CD14-positive monocyte (primary cell): ENCODE results near the gene PLAGL2. TPM values are rescaled to one million over a fixed set of nuclear protein-coding genes. Genes with fewer than 3 reads are reported as not detected.

Experiments used
- DNase-seq, 3 donors: peaks; one replicate each; pipeline ENCODE4 v3.0.0-alpha.2; 2011 to 2022
- H2AFZ ChIP-seq: 2 replicates; pipeline ENCODE4 v1.6.0; 2012; ENCODE audit warnings: mild to moderate bottlenecking, low read depth, low read length, inconsistent platforms; ENCODE audit not compliant: insufficient read depth, poor library complexity, severe bottlenecking
- H3K27ac ChIP-seq, 2 donors: 1 replicate in 1 of 2; 2 replicates in 1 of 2; pipeline ENCODE4 v1.5.1; 2012 to 2013; ENCODE audit warnings: low read length in 2 of 2, control low read depth in 1 of 2, inconsistent platforms in 1 of 2, low read depth in 1 of 2, mild to moderate bottlenecking in 1 of 2
- H3K27me3 ChIP-seq, 2 donors: one replicate each; pipeline versions ENCODE4 v1.6.0 to v1.6.1; 2011 to 2013; ENCODE audit warnings: low read length in 2 of 2; ENCODE audit not compliant: control insufficient read depth in 2 of 2, insufficient read depth in 2 of 2
- H3K36me3 ChIP-seq, 2 donors: replicated peaks in 1 of 2; 1 replicate in 1 of 2; 2 replicates in 1 of 2; pipeline versions ENCODE4 v1.5.1 to v1.6.1; 2012 to 2013; ENCODE audit warnings: low read length in 2 of 2, control low read depth in 1 of 2, inconsistent platforms in 1 of 2, mild to moderate bottlenecking in 1 of 2; ENCODE audit not compliant: insufficient read depth in 2 of 2, control insufficient read depth in 1 of 2
- H3K4me1 ChIP-seq, 2 donors: 1 replicate in 1 of 2; 2 replicates in 1 of 2; pipeline versions ENCODE4 v1.5.1 to v1.6.1; 2012 to 2013; ENCODE audit warnings: low read length in 2 of 2, control low read depth in 1 of 2, inconsistent platforms in 1 of 2, mild to moderate bottlenecking in 1 of 2, moderate library complexity in 1 of 2; ENCODE audit not compliant: insufficient read depth in 2 of 2, control insufficient read depth in 1 of 2
- H3K4me2 ChIP-seq: replicated peaks from 2 replicates; pipeline ENCODE3; 2012; ENCODE audit warnings: low read length, moderate library complexity, mild to moderate bottlenecking; ENCODE audit not compliant: poor library complexity, severe bottlenecking; ENCODE audit errors: extremely low read depth
- H3K4me3 ChIP-seq, 3 experiments: fragments of 200-600 bp in 1 of 3; sonication (generic) in 1 of 3; replicated peaks in 1 of 3; 1 replicate in 2 of 3; 2 replicates in 1 of 3; pipeline ENCODE4 v1.5.1; 2011 to 2013; ENCODE audit warnings: low read length in 3 of 3, mild to moderate bottlenecking in 3 of 3, control low read depth in 2 of 3, low read depth in 2 of 3, inconsistent platforms in 1 of 3, moderate library complexity in 1 of 3
- H3K79me2 ChIP-seq: 2 replicates; pipeline ENCODE4 v1.6.0; 2012; ENCODE audit warnings: mild to moderate bottlenecking, control low read depth, inconsistent platforms, low read length, moderate library complexity; ENCODE audit not compliant: insufficient read depth
- H3K9ac ChIP-seq: 2 replicates; pipeline ENCODE4 v1.6.0; 2017; ENCODE audit warnings: low read length, mild to moderate bottlenecking; ENCODE audit not compliant: insufficient read depth, poor library complexity, severe bottlenecking
- H3K9me3 ChIP-seq, 2 donors: replicated peaks in 1 of 2; 1 replicate in 1 of 2; 2 replicates in 1 of 2; pipeline versions ENCODE4 v1.5.1 to v1.6.1; 2012 to 2013; ENCODE audit warnings: low read length in 2 of 2, control low read depth in 1 of 2; ENCODE audit not compliant: control insufficient read depth in 1 of 2, insufficient read depth in 1 of 2
- H4K20me1 ChIP-seq: 2 replicates; pipeline ENCODE4 v1.6.0; 2012; ENCODE audit warnings: mild to moderate bottlenecking, low read length, control low read depth, moderate library complexity; ENCODE audit not compliant: insufficient read depth
- H3K27ac Mint-ChIP-seq, 7 donors: one replicate each; pipeline ENCODE4 v1.8.0; 2020; ENCODE audit warnings: mild to moderate bottlenecking in 7 of 7, mixed read lengths in 7 of 7, moderate library complexity in 6 of 7, inconsistent platforms in 2 of 7
- H3K27me3 Mint-ChIP-seq, 3 donors: one replicate each; pipeline ENCODE4 v1.8.0; 2021 to 2022; ENCODE audit warnings: low read depth in 3 of 3, mild to moderate bottlenecking in 3 of 3, mixed read lengths in 3 of 3, moderate library complexity in 3 of 3, inconsistent platforms in 1 of 3
- H3K36me3 Mint-ChIP-seq, 2 donors: one replicate each; pipeline ENCODE4 v1.8.0; 2020; ENCODE audit warnings: mixed read lengths in 2 of 2, inconsistent platforms in 1 of 2, mild to moderate bottlenecking in 1 of 2
- H3K4me1 Mint-ChIP-seq: one replicate; pipeline ENCODE4 v1.8.0; 2020; ENCODE audit warnings: mild to moderate bottlenecking, mixed read lengths
- H3K4me3 Mint-ChIP-seq, 2 donors: one replicate each; pipeline ENCODE4 v1.8.0; 2020; ENCODE audit warnings: mild to moderate bottlenecking in 2 of 2, mixed read lengths in 2 of 2, moderate library complexity in 1 of 2
- H3K9me3 Mint-ChIP-seq, 7 donors: one replicate each; pipeline ENCODE4 v1.8.0; 2020 to 2022; ENCODE audit warnings: mixed read lengths in 7 of 7, mild to moderate bottlenecking in 6 of 7, moderate library complexity in 6 of 7, inconsistent platforms in 2 of 7
- WGBS: methylation state at CpG from one replicate; pipeline ENCODE4 v1.1.5; 2013; ENCODE audit warnings: missing lambda C conversion rate; ENCODE audit not compliant: insufficient coverage; 5-methylcytosine and 5-hydroxymethylcytosine counted together
- intact Hi-C, 2 donors: fragments of 100-400 bp; cut with micrococcal nuclease; formaldehyde crosslinking; loops; one replicate each; pipeline versions ENCODE4 v1.15.0 to v1.15.1; 2023
- polyA plus RNA-seq, 3 donors: library from polyadenylated mRNA; depleted of rRNA in 1 of 3; unstranded in 2 of 3; stranded (reverse) in 1 of 3; fragments of 300-500 nt in 2 of 3; fragments of >200 nt in 1 of 3; fragmentation: Illumina TruSeq in 2 of 3; gene quantifications; 1 replicate in 2 of 3; 2 replicates in 1 of 3; pipeline ENCODE4 v1.2.3, GENCODE V29; 2012 to 2021
- TF ChIP-seq, protein P1 (sequence below): fragments of 200-600 bp; IDR thresholded peaks from one replicate; pipeline ENCODE4 v1.8.0; 2022; ENCODE audit warnings: antibody characterized with exemption, mild to moderate bottlenecking

PLAGL2 gene
- polyA plus RNA-seq, 3 donors, result 6.2 to 31.7 (median 14.7) TPM

DNA sequence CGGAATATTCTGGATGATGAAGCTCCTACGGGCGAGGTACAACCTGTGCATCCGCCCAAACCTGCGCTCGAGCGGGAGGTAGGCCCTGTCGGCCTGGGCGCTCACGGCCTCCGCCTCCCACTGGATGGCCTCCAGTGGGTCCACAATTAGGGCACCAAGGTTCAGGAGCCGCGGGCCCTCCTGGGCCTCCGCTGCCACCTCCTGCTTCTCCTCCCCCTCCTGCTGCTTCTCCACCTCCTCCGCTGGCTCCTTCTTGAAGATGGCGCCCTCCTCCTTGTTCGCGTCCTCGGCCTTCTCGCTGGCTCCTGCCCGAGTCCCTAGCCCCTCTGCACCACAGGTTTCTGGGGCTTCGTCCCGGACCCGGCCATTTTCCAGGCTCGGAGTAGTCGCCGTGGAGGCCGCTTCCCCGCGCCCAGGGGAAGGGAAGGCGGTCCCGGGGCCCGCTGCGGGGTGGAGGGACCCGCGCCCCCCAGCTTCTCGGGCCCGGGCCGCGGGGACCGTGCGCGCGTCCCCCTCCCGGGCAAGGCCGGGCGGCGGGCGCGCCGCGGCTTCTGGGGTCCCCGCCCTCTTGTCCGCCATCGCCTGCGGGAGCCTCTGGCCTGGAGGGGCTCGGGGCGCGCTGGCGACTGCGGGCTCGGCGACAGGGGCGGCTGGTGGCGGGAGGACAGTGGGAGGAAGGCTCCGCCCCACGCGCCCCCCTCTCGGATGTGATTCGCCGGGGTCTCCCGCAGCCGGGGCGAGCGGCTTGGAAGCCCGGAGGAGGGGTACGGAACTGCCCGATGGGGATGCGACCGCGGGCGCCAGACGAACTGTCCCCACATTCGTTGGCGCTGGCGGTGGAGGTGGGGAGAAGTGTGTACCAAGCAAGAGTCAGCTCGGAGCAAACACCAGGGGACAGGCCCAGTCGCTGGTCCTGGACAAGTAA lies 17.6 kb downstream of the PLAGL2 start:
- peaks cover 22 to 26% of the 10 kb centered on the region in 2 donors for H3K36me3 ChIP-seq
- Mint-ChIP-seq H3K4me1 (peaks cover 30% of the 10 kb centered on the region), H3K27ac (peak overlapping the region in 6 of 7 donors; percentile 24 to 66 (median 46)), H3K4me3 (peak overlapping the region; percentile 82 to 91), H3K27me3 (peaks cover 4 to 6% (median 6%) of the 10 kb centered on the region in 3 donors), H3K36me3 (peaks cover 33 to 35% of the 10 kb centered on the region in 2 donors), H3K9me3 (peaks cover 0 to 3% (median 0%) of the 10 kb centered on the region in 7 donors)
- 7% methylated on average over 76 of the region's 88 CpGs for WGBS
- H3K9ac ChIP-seq, result peak overlapping the region; percentile 75
- no peaks in the 10 kb centered on the region for H3K27me3 ChIP-seq
- peaks cover 41% of the 10 kb centered on the region for H4K20me1 ChIP-seq
- H3K79me2 ChIP-seq, result peaks cover 13% of the 10 kb centered on the region
- peak overlapping the region; percentile 46 to 78 (median 56) for H3K4me3 ChIP-seq
- peak overlapping the region; percentile 16 to 20 for H3K27ac ChIP-seq
- peak; percentile 15 to 32 (median 28) for DNase-seq
- H2AFZ ChIP-seq, result peak overlapping the region; percentile 78
- peaks cover 16 to 21% of the 10 kb centered on the region in 2 donors for H3K4me1 ChIP-seq
- intact Hi-C loops, result no loop called here
- no peaks in the 10 kb centered on the region for H3K9me3 ChIP-seq
- TF ChIP-seq, protein P1, sequence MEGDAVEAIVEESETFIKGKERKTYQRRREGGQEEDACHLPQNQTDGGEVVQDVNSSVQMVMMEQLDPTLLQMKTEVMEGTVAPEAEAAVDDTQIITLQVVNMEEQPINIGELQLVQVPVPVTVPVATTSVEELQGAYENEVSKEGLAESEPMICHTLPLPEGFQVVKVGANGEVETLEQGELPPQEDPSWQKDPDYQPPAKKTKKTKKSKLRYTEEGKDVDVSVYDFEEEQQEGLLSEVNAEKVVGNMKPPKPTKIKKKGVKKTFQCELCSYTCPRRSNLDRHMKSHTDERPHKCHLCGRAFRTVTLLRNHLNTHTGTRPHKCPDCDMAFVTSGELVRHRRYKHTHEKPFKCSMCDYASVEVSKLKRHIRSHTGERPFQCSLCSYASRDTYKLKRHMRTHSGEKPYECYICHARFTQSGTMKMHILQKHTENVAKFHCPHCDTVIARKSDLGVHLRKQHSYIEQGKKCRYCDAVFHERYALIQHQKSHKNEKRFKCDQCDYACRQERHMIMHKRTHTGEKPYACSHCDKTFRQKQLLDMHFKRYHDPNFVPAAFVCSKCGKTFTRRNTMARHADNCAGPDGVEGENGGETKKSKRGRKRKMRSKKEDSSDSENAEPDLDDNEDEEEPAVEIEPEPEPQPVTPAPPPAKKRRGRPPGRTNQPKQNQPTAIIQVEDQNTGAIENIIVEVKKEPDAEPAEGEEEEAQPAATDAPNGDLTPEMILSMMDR, result no peak
- peak overlapping the region; percentile 89 for H3K4me2 ChIP-seq

DNA sequence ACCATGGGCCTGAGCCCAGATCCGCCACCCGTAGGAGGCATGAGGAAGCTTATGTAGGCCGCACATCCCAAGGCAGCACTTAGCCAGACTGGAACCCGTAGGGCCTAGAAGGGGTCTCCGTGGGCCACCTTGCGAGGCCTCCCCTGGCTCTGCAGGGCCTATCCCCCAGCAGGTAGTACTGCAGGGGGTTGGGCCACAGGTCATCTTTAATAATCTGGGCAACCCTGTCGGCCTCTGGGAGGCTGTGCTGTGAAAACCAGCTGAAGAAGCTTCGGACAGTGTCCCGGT lies 18.5 kb downstream of the PLAGL2 start:
- WGBS, result 95% methylated on average over 6 of the region's 9 CpGs
- no peak overlapping the region for H3K4me3 ChIP-seq
- H3K27ac ChIP-seq, result no peak overlapping the region
- TF ChIP-seq, protein P1, result no peak
- DNase-seq, result no peak
- peaks cover 16 to 21% of the 10 kb centered on the region in 2 donors for H3K4me1 ChIP-seq
- H3K36me3 ChIP-seq, result peaks cover 15 to 17% of the 10 kb centered on the region in 2 donors
- intact Hi-C loops, result no loop called here
- H3K36me3 Mint-ChIP-seq, result peaks cover 27 to 29% of the 10 kb centered on the region in 2 donors
- H3K27me3 ChIP-seq, result no peaks in the 10 kb centered on the region
- H3K27ac Mint-ChIP-seq, result no peak overlapping the region
- peaks cover 32% of the 10 kb centered on the region for H4K20me1 ChIP-seq
- H3K9me3 Mint-ChIP-seq, result peaks cover 0 to 3% (median 0%) of the 10 kb centered on the region in 7 donors
- no peaks in the 10 kb centered on the region for H3K9me3 ChIP-seq
- H3K4me2 ChIP-seq, result no peak overlapping the region
- peaks cover 4 to 6% (median 6%) of the 10 kb centered on the region in 3 donors for H3K27me3 Mint-ChIP-seq
- peaks cover 28% of the 10 kb centered on the region for H3K4me1 Mint-ChIP-seq
- peak overlapping the region; percentile 78 to 91 for H3K4me3 Mint-ChIP-seq
- H3K79me2 ChIP-seq, result peaks cover 5% of the 10 kb centered on the region
- no peak overlapping the region for H2AFZ ChIP-seq
- H3K9ac ChIP-seq, result no peak overlapping the region
